Astrocyte of the spinal cord (primary cell): ENCODE measurements around the gene ST3GAL4.

Source experiments
- DNase-seq: peaks from one replicate; pipeline ENCODE4 v3.0.0; 2011; ENCODE audit warnings: low read depth, low spot score
- H3K4me3 ChIP-seq: 2 replicates; pipeline ENCODE4 v1.5.1; 2011; ENCODE audit warnings: low read depth, mild to moderate bottlenecking, low read length, moderate library complexity
- CTCF ChIP-seq: IDR thresholded peaks from 2 replicates; pipeline ENCODE4 v1.5.1; 2012; ENCODE audit warnings: low read depth, mild to moderate bottlenecking, low read length, inconsistent platforms
- in situ Hi-C: cut with HindIII; loops from 2 replicates; pipeline ENCODE4 v1.10.0; 2017; ENCODE audit warnings: low sequenced_read_pairs

The ST3GAL4 gene

GRCh38 chr11:126319374-126319740 is 36.1 kb upstream of the ST3GAL4 start:
- in situ Hi-C loops: no loop called here
- no peak for TF ChIP-seq CTCF
- no peak for DNase-seq
- H3K4me3 ChIP-seq: no peak overlapping the region

- DNase-seq: no peak
- no peak overlapping the region for H3K4me3 ChIP-seq
- TF ChIP-seq CTCF: no peak
- in situ Hi-C loops: no loop called here
These were observed 32.5 kb upstream of the ST3GAL4 start for GRCh38 chr11:126322996-126323395.

GRCh38 chr11:126327281-126328000 is 28.0 kb upstream of the ST3GAL4 start:
- no peak for DNase-seq
- no peak for TF ChIP-seq CTCF
- in situ Hi-C loops: no loop called here
- no peak overlapping the region for H3K4me3 ChIP-seq

GRCh38 chr11:126328001-126328390 is 27.5 kb upstream of the ST3GAL4 start:
- H3K4me3 ChIP-seq: no peak overlapping the region
- no peak for DNase-seq
- in situ Hi-C loops: no loop called here
- no peak for TF ChIP-seq CTCF

GRCh38 chr11:126328444-126328843 is 27.0 kb upstream of the ST3GAL4 start:
- DNase-seq: no peak
- H3K4me3 ChIP-seq: no peak overlapping the region
- in situ Hi-C loops: no loop called here
- TF ChIP-seq CTCF: no peak

GRCh38 chr11:126328938-126329643 is 26.4 kb upstream of the ST3GAL4 start:
- no peak overlapping the region for H3K4me3 ChIP-seq
- DNase-seq: no peak
- in situ Hi-C loops: no loop called here
- TF ChIP-seq CTCF: no peak
